Lower leg skin (tissue), 3 donors: Measurements from ENCODE around the gene ZNF79.

Experiments used
- POLR2A ChIP-seq, 2 donors: fragments of 450-650 bp; IDR thresholded peaks; one replicate each; pipeline ENCODE4 v1.6.1; 2016 to 2017; ENCODE audit warnings: antibody characterized with exemption in 2 of 2, mild to moderate bottlenecking in 1 of 2, moderate library complexity in 1 of 2
- TF ChIP-seq, protein P1 (sequence below), 3 donors: fragments of 450-650 bp; IDR thresholded peaks; one replicate each; pipeline ENCODE4 v1.5.1; 2016; ENCODE audit warnings: antibody characterized with exemption in 3 of 3, mild to moderate bottlenecking in 3 of 3, moderate library complexity in 2 of 3

DNA sequence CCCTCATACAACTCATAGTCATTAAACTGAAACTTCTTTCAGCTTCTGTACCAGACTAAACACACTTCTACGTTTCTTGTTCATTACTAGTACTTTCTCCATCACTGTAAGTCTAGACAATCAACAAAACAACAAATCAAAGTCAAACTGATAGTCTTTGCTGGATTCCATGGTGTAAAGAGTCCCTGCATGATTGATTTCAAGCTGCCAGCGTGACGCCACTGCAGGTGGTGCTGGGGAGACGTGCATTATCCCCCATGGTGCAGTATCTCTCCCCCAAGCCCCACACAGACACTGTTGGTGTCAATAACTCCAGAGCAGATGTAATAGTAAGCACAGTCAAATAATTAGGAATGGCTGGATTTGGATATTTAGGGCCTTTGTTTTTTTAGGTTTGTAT, 37.9 kb upstream of the ZNF79 start:
- TF ChIP-seq, protein P1, sequence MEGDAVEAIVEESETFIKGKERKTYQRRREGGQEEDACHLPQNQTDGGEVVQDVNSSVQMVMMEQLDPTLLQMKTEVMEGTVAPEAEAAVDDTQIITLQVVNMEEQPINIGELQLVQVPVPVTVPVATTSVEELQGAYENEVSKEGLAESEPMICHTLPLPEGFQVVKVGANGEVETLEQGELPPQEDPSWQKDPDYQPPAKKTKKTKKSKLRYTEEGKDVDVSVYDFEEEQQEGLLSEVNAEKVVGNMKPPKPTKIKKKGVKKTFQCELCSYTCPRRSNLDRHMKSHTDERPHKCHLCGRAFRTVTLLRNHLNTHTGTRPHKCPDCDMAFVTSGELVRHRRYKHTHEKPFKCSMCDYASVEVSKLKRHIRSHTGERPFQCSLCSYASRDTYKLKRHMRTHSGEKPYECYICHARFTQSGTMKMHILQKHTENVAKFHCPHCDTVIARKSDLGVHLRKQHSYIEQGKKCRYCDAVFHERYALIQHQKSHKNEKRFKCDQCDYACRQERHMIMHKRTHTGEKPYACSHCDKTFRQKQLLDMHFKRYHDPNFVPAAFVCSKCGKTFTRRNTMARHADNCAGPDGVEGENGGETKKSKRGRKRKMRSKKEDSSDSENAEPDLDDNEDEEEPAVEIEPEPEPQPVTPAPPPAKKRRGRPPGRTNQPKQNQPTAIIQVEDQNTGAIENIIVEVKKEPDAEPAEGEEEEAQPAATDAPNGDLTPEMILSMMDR (IDR thresholded peaks at IDR 0.05) = no peak
- TF ChIP-seq POLR2A (IDR thresholded peaks at IDR 0.05) = no peak
